Measurements from ENCODE around the gene ANKRD12.
"Not testable (repeated sequence)": the region's sequence is repeated elsewhere in the genome, so short reads cannot be mapped to it uniquely, and the experiment has no call there.

ANKRD12 gene

DNA sequence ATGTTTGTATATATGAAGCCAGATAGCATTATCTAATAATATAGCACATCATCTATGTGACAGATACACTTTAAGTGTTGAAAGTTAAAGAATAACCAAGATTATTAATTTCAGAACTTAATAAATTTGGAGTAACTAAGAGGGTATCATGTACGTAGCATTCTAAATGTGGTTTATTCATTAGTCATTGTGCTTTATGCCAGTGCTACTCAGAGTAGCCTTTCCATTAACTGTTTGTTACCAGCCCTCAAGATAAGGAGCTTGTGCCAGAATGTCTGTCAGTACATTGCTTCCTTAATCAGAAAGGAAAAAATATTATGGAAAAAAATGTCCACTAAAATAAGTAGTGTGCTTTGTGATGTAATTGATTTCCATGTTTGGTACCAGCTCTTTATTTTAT lies 103.1 kb downstream of the ANKRD12 start:
- no peak for DNase-seq

DNA sequence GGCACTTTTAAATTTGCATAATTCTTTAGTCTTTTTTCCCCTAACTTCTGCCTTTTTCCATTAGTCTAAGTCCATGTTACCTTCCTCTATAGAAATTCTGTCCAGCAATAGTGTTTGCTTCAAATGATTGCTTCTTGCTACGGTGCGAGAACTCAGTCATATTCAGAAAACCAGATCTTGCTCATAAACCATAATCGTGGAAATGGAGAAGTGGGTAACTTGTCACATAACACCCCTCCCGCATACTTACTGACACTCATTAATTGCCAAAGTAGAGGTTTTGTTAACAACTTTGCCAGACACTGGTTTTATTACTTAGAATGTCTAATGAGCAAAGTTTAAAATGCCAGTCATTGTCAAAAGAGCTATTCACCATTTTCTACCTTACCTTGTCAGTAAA lies 103.7 kb downstream of the ANKRD12 start:
- no peak for DNase-seq

- no peak for DNase-seq
Measured at GRCh38 chr18:9243029-9243428, 106.4 kb downstream of the ANKRD12 start.

- no peak for DNase-seq
Measured at GRCh38 chr18:9244376-9244775, 107.8 kb downstream of the ANKRD12 start.

- DNase-seq, result no peak
Measured at GRCh38 chr18:9248661-9249060, 112.1 kb downstream of the ANKRD12 start.

DNA sequence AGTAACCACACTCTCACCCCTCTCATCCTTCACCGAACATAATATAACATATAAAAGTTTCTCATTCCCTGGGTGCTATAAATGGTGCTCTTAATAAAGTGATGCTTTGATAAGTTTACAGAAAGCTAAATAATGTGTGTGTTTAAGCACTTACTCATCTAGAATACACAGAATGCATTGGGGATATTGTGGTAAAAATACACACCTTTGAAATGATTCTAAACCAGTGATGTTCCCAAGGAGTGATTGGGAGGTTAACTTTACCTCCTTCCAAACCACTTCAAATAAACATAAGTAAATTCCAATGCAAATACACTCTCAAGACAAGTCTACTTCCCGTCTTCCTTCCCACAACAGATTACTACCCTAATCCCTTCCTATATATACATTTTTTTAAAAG lies 112.7 kb downstream of the ANKRD12 start:
- no peak for DNase-seq

- DNase-seq, result no peak
Measured at GRCh38 chr18:9259173-9259572, 122.6 kb downstream of the ANKRD12 start.

DNA sequence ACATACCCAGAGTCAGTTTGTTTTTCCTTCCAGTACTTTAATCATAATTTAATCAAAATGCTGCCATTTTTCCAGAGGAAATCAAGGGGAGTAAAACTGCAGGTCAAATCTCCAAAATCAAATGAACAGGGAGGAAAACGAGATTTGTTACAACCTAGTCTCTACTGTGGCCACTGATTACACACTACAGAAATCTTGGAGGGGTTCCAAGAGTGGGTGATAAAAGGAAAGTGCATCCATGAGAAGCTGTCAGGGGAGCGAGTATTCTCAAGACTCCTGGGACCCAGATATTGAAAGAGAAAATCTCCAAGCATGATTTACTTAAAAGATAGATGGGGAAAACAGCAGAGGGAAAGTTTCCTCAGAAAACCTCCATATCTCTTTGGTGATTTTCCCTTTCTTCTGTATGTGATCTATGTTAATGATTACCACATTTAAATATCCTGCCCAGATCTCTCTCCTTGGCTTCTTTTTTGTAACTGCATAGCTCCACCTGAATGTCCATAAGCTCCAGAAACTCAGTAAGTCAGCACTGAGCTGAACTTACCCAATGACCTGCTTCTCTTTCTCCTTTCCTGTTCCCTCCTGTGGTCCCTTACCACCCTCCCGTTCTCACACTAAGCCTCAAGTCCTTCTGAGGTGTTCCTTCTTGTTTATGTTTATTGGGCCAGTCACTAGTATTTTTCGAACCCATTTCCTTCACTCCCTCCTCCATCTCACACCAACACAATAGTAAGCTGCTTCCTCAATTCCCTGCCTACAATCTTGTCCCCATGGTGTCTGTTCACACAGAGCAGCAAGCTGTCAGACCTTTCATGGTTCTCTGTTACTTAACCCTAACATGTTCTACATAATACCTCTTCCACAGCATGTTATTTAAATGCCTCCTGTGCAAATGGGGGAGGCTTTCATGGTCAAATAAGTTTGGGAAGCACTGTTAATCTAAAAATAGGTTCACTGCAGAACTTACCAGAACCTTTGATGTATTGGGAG lies 124.1 kb downstream of the ANKRD12 start:
- no peak for DNase-seq

- DNase-seq, result no peak
Measured at GRCh38 chr18:9263264-9263663, 126.7 kb downstream of the ANKRD12 start.

DNA sequence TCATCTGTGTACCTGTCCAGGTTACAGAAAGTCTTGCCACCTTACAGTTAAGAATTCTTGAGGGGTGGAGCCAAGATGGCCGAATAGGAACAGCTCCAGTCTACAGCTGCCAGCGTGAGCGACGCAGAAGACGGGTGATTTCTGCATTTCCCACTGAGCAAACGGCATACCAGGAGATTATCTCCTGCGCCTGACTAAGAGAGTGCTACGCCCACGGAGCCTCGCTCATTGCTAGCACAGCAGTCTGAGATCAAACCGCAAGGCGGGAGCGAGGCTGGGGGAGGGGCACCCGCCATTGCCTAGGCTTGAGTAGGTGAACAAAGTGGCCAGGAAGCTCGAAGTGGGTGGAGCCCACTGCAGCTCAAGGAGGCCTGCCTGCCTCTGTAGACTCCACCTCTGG lies 128.2 kb downstream of the ANKRD12 start:
- not testable (repeated sequence) for DNase-seq

- DNase-seq, result no peak
Measured at GRCh38 chr18:9273221-9273620, 136.6 kb downstream of the ANKRD12 start.

DNA sequence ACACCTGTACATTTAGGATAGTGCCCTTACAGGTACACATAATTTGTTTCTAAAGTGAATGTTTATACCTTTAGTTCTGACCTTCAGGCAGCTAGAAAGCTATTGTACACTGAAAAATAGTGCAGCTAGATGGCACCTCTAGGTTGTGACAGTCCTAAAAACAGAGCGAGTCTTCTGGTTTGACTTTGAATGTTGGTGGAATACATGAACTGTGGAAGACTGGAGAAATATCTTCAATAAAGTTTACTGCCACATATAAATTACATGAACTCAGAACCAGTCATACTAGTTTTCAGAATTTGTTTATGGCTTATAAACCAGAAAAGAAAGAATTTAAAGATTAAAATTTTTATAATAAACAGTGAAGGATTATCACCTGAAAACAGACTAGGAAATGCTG lies 139.3 kb downstream of the ANKRD12 start:
- DNase-seq, result no peak

- DNase-seq, result no peak
Measured at GRCh38 chr18:9278028-9278427, 141.4 kb downstream of the ANKRD12 start.

- no peak for DNase-seq
Measured at GRCh38 chr18:9280849-9281248, 144.3 kb downstream of the ANKRD12 start.

- no peak for DNase-seq
Measured at GRCh38 chr18:9281780-9282179, 145.2 kb downstream of the ANKRD12 start.

- no peak for DNase-seq
Measured at GRCh38 chr18:9283791-9284190, 147.2 kb downstream of the ANKRD12 start.

GRCh38 chr18:9285604-9286003 lies 149.0 kb downstream of the ANKRD12 start:
- DNase-seq, result no peak

GRCh38 chr18:9287036-9287435 lies 150.5 kb downstream of the ANKRD12 start:
- no peak for DNase-seq

- DNase-seq, result no peak
Measured at GRCh38 chr18:9289698-9290097, 153.1 kb downstream of the ANKRD12 start.

DNA sequence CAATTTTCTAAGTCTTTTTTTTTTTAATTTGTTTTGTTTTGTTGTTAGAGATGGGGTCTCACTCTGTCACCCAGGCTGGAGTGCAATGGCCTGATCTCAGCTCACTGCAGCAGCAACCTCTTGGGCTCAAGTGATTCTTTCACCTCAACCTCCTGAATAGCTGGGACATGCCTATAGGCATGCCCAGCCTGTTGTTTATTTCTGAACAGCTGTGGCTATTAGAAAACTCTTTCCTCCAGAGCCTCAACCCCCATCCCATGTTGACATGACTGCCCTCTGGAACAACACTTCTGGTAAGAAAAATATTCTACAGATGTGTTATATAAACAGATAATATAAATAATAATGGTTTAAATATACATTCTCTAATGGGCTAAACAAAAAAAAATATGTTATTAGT lies 153.6 kb downstream of the ANKRD12 start:
- DNase-seq, result no peak

DNA sequence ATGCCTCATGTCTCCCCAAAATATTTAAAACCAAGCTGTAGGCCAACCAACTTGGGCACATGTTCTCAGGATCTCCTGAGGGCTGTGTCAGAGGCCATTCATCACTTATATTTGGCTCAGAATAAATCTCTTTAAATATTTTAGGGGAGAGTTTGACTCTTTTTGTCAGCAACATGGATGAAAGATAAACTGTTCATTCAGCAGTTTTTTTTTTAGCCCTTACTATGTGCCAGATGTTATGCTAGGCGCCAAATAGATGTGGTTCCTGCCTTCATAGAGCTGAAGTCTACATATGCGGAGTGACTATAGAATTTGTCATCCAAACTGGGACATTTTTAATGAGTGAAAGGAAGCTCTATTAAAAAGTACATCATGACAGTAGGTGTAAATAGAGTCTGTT lies 155.5 kb downstream of the ANKRD12 start:
- no peak for DNase-seq

DNA sequence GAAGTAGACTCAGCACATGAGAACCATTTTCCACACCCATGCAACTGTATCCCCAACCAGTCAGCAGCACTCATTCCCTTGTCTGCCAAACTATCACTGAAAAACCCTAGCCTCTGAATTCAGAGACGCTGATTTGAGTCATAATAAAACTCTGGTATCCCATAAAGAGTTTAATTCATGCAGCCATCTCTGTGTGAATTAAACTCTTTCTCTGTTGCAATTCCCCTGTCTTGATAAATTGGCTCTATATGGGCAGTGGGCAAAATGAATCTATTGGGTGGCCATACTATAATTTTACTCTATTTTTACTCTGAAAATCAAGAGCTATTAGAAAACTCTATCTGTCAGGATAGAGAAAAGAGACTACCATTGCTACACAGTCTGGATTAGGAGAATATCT lies 157.4 kb downstream of the ANKRD12 start:
- no peak for DNase-seq

DNA sequence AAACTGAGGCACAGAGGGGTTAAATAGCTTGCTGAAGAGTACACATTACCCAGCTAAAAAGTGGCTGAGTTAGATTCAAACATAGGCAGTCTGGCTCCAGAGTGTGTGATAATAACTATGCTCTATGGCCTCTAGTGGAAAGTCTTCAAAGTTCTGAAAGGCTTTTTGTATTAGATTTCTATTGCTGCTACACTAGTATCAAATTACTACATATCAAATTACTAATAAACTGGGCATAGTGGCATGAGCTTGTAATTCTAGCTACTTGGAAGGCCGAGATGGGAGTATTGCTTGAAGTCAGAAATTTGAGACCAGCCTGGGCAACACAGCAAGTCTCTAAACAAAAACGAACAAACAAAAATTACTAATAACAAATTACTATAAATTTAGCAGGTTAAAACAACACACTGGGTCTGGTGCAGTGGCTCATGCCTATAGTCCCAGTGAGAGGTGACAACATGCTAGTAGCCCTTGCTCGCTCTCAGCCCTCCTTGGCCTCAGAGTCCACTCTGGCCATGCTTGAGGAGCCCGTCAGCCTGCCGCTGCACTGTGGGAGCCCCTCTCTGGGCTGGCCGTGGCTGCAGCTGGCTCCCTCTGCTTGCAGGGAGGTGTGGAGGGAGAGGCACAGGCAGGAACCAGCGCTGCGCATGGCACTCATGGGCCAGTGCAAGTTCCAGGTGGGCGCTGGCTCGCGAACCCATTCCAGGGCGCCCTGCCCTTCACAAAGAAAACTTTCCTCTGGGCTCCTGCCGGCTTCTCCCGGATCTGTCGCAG lies 159.8 kb downstream of the ANKRD12 start:
- no peak for DNase-seq

- no peak for DNase-seq
Measured at GRCh38 chr18:9297007-9297393, 160.4 kb downstream of the ANKRD12 start.
